Astrocyte (in vitro differentiated cells and primary cell): Measurements from ENCODE around the gene SEMA6B. TPM values are rescaled to one million over a fixed set of nuclear protein-coding genes. Genes with fewer than 3 reads are reported as not detected.

Experiments used
- DNase-seq: peaks from one replicate; pipeline ENCODE4 v3.0.0-alpha.2; 2010; ENCODE audit warnings: low read depth
- FAIRE-seq: peaks from 2 replicates; lab custom pipeline; 2011; peaks lifted over from hg19 to GRCh38; lab: Jason Lieb, UNC
- H2AFZ ChIP-seq: 2 replicates; pipeline ENCODE4 v1.6.0; 2012; ENCODE audit warnings: low read depth, low read length, inconsistent platforms
- H3K27ac ChIP-seq: 2 replicates; pipeline ENCODE4 v1.5.1; 2011; ENCODE audit warnings: low read depth, low read length, inconsistent platforms
- H3K27me3 ChIP-seq: 2 replicates; pipeline ENCODE4 v1.6.0; 2011; ENCODE audit warnings: low read length, inconsistent platforms; ENCODE audit not compliant: insufficient read depth
- H3K36me3 ChIP-seq: 2 replicates; pipeline ENCODE4 v1.5.1; 2011; ENCODE audit warnings: low read length, inconsistent platforms; ENCODE audit not compliant: insufficient read depth
- H3K4me1 ChIP-seq: 2 replicates; pipeline ENCODE4 v1.5.1; 2011; ENCODE audit warnings: low read length, inconsistent platforms; ENCODE audit not compliant: insufficient read depth
- H3K4me2 ChIP-seq: 2 replicates; pipeline ENCODE4 v1.6.0; 2012; ENCODE audit warnings: low read length, inconsistent platforms
- H3K4me3 ChIP-seq: 2 replicates; pipeline ENCODE4 v1.5.1; 2011; ENCODE audit warnings: low read depth, mild to moderate bottlenecking, low read length, inconsistent platforms; ENCODE audit not compliant: insufficient read depth
- H3K79me2 ChIP-seq: 2 replicates; pipeline ENCODE4 v1.6.0; 2012; ENCODE audit warnings: mild to moderate bottlenecking, low read length, inconsistent platforms; ENCODE audit not compliant: insufficient read depth
- H3K9ac ChIP-seq: 2 replicates; pipeline ENCODE4 v1.6.0; 2012; ENCODE audit warnings: mild to moderate bottlenecking, low read length, inconsistent platforms
- H3K9me3 ChIP-seq: 2 replicates; pipeline ENCODE4 v1.5.1; 2012; ENCODE audit warnings: low read depth, mild to moderate bottlenecking, low read length, inconsistent platforms; ENCODE audit not compliant: insufficient read depth
- H4K20me1 ChIP-seq: 2 replicates; pipeline ENCODE4 v1.6.0; 2012; ENCODE audit warnings: low read length, inconsistent platforms; ENCODE audit not compliant: insufficient read depth
- H3K27ac Mint-ChIP-seq: one replicate; pipeline ENCODE4 v1.8.0; 2021; ENCODE audit warnings: mild to moderate bottlenecking, mixed read lengths; ENCODE audit not compliant: unreplicated experiment
- H3K27me3 Mint-ChIP-seq: one replicate; pipeline ENCODE4 v1.8.0; 2021; ENCODE audit warnings: low read depth, mixed read lengths; ENCODE audit not compliant: unreplicated experiment
- H3K36me3 Mint-ChIP-seq: one replicate; pipeline ENCODE4 v1.8.0; 2021; ENCODE audit warnings: low read depth, mixed read lengths; ENCODE audit not compliant: unreplicated experiment
- H3K4me1 Mint-ChIP-seq: one replicate; pipeline ENCODE4 v1.8.0; 2021; ENCODE audit warnings: low read depth, mixed read lengths; ENCODE audit not compliant: unreplicated experiment
- H3K4me3 Mint-ChIP-seq: one replicate; pipeline ENCODE4 v1.8.0; 2021; ENCODE audit warnings: mild to moderate bottlenecking, moderate library complexity, mixed read lengths; ENCODE audit not compliant: unreplicated experiment
- H3K9me3 Mint-ChIP-seq: one replicate; pipeline ENCODE4 v1.8.0; 2021; ENCODE audit warnings: mild to moderate bottlenecking, mixed read lengths; ENCODE audit not compliant: unreplicated experiment
- CTCF ChIP-seq: IDR thresholded peaks from 2 replicates; pipeline ENCODE4 v1.5.1; 2011; ENCODE audit warnings: low read depth, mild to moderate bottlenecking, inconsistent platforms, low read length, moderate library complexity; ENCODE audit not compliant: insufficient read depth
- EZH2 ChIP-seq: IDR thresholded peaks from 2 replicates; pipeline ENCODE4 v1.6.1; 2012; ENCODE audit warnings: mild to moderate bottlenecking, low read length, inconsistent platforms; ENCODE audit not compliant: insufficient read depth
- total RNA-seq: library from RNA; stranded (reverse); gene quantifications from 2 replicates; pipeline ENCODE4 v1.2.1, GENCODE V29; 2021

SEMA6B gene
- total RNA-seq, 1 donor from 2014 or later, result 14.3 TPM

GRCh38 chr19:4591320-4591719 lies 31.8 kb upstream of the SEMA6B start:
- no peak overlapping the region for H2AFZ ChIP-seq
- no peak for FAIRE-seq

GRCh38 chr19:4590559-4590958 lies 31.1 kb upstream of the SEMA6B start:
- FAIRE-seq (no peak), DNase-seq (no peak)
- Histone ChIP-seq H2AFZ (no peak overlapping the region), H4K20me1 (no peaks in the 10 kb centered on the region), H3K36me3 (no peaks in the 10 kb centered on the region), H3K4me3 (no peak overlapping the region), H3K4me1 (no peaks in the 10 kb centered on the region), H3K4me2 (no peak overlapping the region), H3K27me3 (peaks cover 20% of the 10 kb centered on the region), H3K27ac (no peak overlapping the region), H3K9ac (no peak overlapping the region), H3K79me2 (no peaks in the 10 kb centered on the region), H3K9me3 (no peaks in the 10 kb centered on the region)
- TF ChIP-seq CTCF, result no peak
- no peak for TF ChIP-seq EZH2
- Mint-ChIP-seq H3K9me3 (no peaks in the 10 kb centered on the region), H3K4me1 (no peaks in the 10 kb centered on the region), H3K27me3 (peaks cover 24% of the 10 kb centered on the region), H3K27ac (no peak overlapping the region), H3K4me3 (no peak overlapping the region), H3K36me3 (no peaks in the 10 kb centered on the region)

More at GRCh38 chr19:4591320-4591719, 31.8 kb upstream of the SEMA6B start:
- no peaks in the 10 kb centered on the region for H3K4me1 ChIP-seq
- H3K9ac ChIP-seq, result no peak overlapping the region
- no peaks in the 10 kb centered on the region for H3K9me3 ChIP-seq
- H3K4me2 ChIP-seq, result no peak overlapping the region
- no peak overlapping the region for H3K27ac ChIP-seq
- Mint-ChIP-seq H3K27me3 (peaks cover 19% of the 10 kb centered on the region), H3K4me3 (no peak overlapping the region), H3K36me3 (no peaks in the 10 kb centered on the region), H3K27ac (no peak overlapping the region), H3K4me1 (no peaks in the 10 kb centered on the region), H3K9me3 (no peaks in the 10 kb centered on the region)
- no peaks in the 10 kb centered on the region for H3K36me3 ChIP-seq
- peaks cover 13% of the 10 kb centered on the region for H3K27me3 ChIP-seq
- DNase-seq, result no peak
- TF ChIP-seq CTCF (no peak), EZH2 (no peak)
- no peaks in the 10 kb centered on the region for H4K20me1 ChIP-seq
- no peak overlapping the region for H3K4me3 ChIP-seq
- no peaks in the 10 kb centered on the region for H3K79me2 ChIP-seq

- no peaks in the 10 kb centered on the region for H3K9me3 ChIP-seq
- peak; percentile 18 for TF ChIP-seq CTCF
- TF ChIP-seq EZH2, result no peak
- no peaks in the 10 kb centered on the region for H3K4me1 Mint-ChIP-seq
- H4K20me1 ChIP-seq, result no peaks in the 10 kb centered on the region
- H3K27me3 Mint-ChIP-seq, result peaks cover 21% of the 10 kb centered on the region
- H3K9me3 Mint-ChIP-seq, result no peaks in the 10 kb centered on the region
- H3K9ac ChIP-seq, result no peak overlapping the region
- H3K4me3 ChIP-seq, result no peak overlapping the region
- H2AFZ ChIP-seq, result no peak overlapping the region
- H3K4me2 ChIP-seq, result no peak overlapping the region
- H3K79me2 ChIP-seq, result no peaks in the 10 kb centered on the region
- no peaks in the 10 kb centered on the region for H3K36me3 Mint-ChIP-seq
- no peaks in the 10 kb centered on the region for H3K4me1 ChIP-seq
- H3K27ac Mint-ChIP-seq, result no peak overlapping the region
- peaks cover 27% of the 10 kb centered on the region for H3K27me3 ChIP-seq
- H3K4me3 Mint-ChIP-seq, result peak overlapping the region; percentile 54
- no peaks in the 10 kb centered on the region for H3K36me3 ChIP-seq
- H3K27ac ChIP-seq, result no peak overlapping the region
- FAIRE-seq (no peak), DNase-seq (no peak)
These were observed 30.3 kb upstream of the SEMA6B start for GRCh38 chr19:4589579-4590410.
